HL-60 (cell line): ENCODE results near the gene C14orf39.
"Not testable (repeated sequence)": the region's sequence is repeated elsewhere in the genome, so short reads cannot be mapped to it uniquely, and the experiment has no call there.

ENCODE experiments used
- DNase-seq, 2 experiments: peaks; one replicate each; pipeline ENCODE4 v3.0.0-alpha.2; 2010 to 2020; ENCODE audit warnings: low read depth in 1 of 2, low spot score in 1 of 2
- H3K27ac ChIP-seq: fragments of 250-450 bp; sonication (Bioruptor Pico); replicated peaks from 2 replicates; pipeline ENCODE4 v1.5.1; 2020; ENCODE audit warnings: mild to moderate bottlenecking, moderate library complexity
- H3K27me3 ChIP-seq: fragments of 250-450 bp; sonication (Bioruptor Pico); 2 replicates; pipeline ENCODE4 v1.5.1; 2021; ENCODE audit warnings: mild to moderate bottlenecking, moderate library complexity; ENCODE audit not compliant: insufficient read depth, poor library complexity, severe bottlenecking
- H3K4me3 ChIP-seq: replicated peaks from 2 replicates; pipeline ENCODE4 v1.5.1; 2011; ENCODE audit warnings: mild to moderate bottlenecking, control low read depth, low read length; ENCODE audit not compliant: insufficient read depth
- GABPA ChIP-seq: IDR thresholded peaks from 2 replicates; pipeline ENCODE4 v1.6.1; 2012; ENCODE audit warnings: low read depth
- POLR2AphosphoS5 ChIP-seq: IDR thresholded peaks from 2 replicates; pipeline ENCODE4 v1.6.1; 2012; ENCODE audit warnings: low read depth
- SPI1 ChIP-seq: IDR thresholded peaks from 2 replicates; pipeline ENCODE4 v1.6.1; 2012; ENCODE audit warnings: low read depth, mild to moderate bottlenecking, borderline replicate concordance
- TF ChIP-seq, protein P1 (sequence below): IDR thresholded peaks from one replicate; pipeline ENCODE4 v1.5.1; 2011; ENCODE audit warnings: low read length, control low read depth, inconsistent platforms; ENCODE audit not compliant: insufficient read depth
- TF ChIP-seq, protein P2 (sequence below): IDR thresholded peaks from 2 replicates; pipeline ENCODE4 v1.6.1; 2012; ENCODE audit warnings: low read depth; ENCODE audit not compliant: insufficient replicate concordance

Gene C14orf39

GRCh38 chr14:60455875-60456274 lies 30.0 kb downstream of the C14orf39 start:
- Histone ChIP-seq H3K27ac (no peak overlapping the region), H3K4me3 (no peak overlapping the region), H3K27me3 (peaks cover 4% of the 10 kb centered on the region)
- DNase-seq, result no peak
- TF ChIP-seq, protein P1, sequence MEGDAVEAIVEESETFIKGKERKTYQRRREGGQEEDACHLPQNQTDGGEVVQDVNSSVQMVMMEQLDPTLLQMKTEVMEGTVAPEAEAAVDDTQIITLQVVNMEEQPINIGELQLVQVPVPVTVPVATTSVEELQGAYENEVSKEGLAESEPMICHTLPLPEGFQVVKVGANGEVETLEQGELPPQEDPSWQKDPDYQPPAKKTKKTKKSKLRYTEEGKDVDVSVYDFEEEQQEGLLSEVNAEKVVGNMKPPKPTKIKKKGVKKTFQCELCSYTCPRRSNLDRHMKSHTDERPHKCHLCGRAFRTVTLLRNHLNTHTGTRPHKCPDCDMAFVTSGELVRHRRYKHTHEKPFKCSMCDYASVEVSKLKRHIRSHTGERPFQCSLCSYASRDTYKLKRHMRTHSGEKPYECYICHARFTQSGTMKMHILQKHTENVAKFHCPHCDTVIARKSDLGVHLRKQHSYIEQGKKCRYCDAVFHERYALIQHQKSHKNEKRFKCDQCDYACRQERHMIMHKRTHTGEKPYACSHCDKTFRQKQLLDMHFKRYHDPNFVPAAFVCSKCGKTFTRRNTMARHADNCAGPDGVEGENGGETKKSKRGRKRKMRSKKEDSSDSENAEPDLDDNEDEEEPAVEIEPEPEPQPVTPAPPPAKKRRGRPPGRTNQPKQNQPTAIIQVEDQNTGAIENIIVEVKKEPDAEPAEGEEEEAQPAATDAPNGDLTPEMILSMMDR, result no peak
- TF ChIP-seq, protein P2, sequence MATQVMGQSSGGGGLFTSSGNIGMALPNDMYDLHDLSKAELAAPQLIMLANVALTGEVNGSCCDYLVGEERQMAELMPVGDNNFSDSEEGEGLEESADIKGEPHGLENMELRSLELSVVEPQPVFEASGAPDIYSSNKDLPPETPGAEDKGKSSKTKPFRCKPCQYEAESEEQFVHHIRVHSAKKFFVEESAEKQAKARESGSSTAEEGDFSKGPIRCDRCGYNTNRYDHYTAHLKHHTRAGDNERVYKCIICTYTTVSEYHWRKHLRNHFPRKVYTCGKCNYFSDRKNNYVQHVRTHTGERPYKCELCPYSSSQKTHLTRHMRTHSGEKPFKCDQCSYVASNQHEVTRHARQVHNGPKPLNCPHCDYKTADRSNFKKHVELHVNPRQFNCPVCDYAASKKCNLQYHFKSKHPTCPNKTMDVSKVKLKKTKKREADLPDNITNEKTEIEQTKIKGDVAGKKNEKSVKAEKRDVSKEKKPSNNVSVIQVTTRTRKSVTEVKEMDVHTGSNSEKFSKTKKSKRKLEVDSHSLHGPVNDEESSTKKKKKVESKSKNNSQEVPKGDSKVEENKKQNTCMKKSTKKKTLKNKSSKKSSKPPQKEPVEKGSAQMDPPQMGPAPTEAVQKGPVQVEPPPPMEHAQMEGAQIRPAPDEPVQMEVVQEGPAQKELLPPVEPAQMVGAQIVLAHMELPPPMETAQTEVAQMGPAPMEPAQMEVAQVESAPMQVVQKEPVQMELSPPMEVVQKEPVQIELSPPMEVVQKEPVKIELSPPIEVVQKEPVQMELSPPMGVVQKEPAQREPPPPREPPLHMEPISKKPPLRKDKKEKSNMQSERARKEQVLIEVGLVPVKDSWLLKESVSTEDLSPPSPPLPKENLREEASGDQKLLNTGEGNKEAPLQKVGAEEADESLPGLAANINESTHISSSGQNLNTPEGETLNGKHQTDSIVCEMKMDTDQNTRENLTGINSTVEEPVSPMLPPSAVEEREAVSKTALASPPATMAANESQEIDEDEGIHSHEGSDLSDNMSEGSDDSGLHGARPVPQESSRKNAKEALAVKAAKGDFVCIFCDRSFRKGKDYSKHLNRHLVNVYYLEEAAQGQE, result no peak
- no peak for TF ChIP-seq GABPA
- TF ChIP-seq POLR2AphosphoS5, result no peak
- TF ChIP-seq SPI1, result no peak

GRCh38 chr14:60430276-60430675 lies 55.6 kb downstream of the C14orf39 start:
- H3K27me3 ChIP-seq, result peaks cover 2% of the 10 kb centered on the region
- TF ChIP-seq, protein P2, result no peak
- no peak for TF ChIP-seq POLR2AphosphoS5
- TF ChIP-seq, protein P1, result no peak
- TF ChIP-seq SPI1, result no peak
- no peak for TF ChIP-seq GABPA
- H3K27ac ChIP-seq, result no peak overlapping the region
- no peak overlapping the region for H3K4me3 ChIP-seq
- no peak for DNase-seq

GRCh38 chr14:60420050-60420449 lies 65.8 kb downstream of the C14orf39 start:
- Histone ChIP-seq H3K27ac (no peak overlapping the region), H3K4me3 (no peak overlapping the region), H3K27me3 (no peaks in the 10 kb centered on the region)
- TF ChIP-seq, protein P2, result no peak
- no peak for TF ChIP-seq GABPA
- TF ChIP-seq POLR2AphosphoS5, result no peak
- TF ChIP-seq SPI1, result no peak
- TF ChIP-seq, protein P1, result no peak
- no peak for DNase-seq

DNA sequence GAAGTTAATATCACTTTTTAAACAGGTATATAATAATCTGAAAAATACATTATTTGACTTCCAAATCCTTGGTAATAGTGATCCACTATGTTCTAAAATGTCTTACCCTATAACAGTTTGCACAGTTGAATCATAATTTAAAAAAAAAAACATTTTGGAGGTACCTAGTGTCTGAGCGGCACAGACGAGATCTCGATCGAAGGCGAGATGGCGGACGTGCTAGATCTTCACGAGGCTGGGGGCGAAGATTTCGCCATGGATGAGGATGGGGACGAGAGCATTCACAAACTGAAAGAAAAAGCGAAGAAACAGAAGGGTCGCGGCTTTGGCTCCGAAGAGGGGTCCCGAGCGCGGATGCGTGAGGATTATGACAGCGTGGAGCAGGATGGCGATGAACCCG lies 88.3 kb downstream of the C14orf39 start:
- H3K27me3 ChIP-seq, DNase-seq, H3K4me3 ChIP-seq, H3K27ac ChIP-seq: not testable (repeated sequence)
